AG10803 (cell line): ENCODE results near the gene TMEM150A.

Source experiments
- DNase-seq: peaks from one replicate; pipeline ENCODE4 v3.0.0; 2010; ENCODE audit warnings: low read depth
- H3K4me3 ChIP-seq: 2 replicates; pipeline ENCODE4 v1.5.1; 2011; ENCODE audit warnings: mild to moderate bottlenecking, low read length, control low read depth
- TF ChIP-seq, protein P1 (sequence below): conservative IDR thresholded peaks from 2 replicates; pipeline ENCODE4 v1.5.1; 2011; ENCODE audit warnings: mild to moderate bottlenecking, low read length, control low read depth, inconsistent platforms

TMEM150A gene

DNA sequence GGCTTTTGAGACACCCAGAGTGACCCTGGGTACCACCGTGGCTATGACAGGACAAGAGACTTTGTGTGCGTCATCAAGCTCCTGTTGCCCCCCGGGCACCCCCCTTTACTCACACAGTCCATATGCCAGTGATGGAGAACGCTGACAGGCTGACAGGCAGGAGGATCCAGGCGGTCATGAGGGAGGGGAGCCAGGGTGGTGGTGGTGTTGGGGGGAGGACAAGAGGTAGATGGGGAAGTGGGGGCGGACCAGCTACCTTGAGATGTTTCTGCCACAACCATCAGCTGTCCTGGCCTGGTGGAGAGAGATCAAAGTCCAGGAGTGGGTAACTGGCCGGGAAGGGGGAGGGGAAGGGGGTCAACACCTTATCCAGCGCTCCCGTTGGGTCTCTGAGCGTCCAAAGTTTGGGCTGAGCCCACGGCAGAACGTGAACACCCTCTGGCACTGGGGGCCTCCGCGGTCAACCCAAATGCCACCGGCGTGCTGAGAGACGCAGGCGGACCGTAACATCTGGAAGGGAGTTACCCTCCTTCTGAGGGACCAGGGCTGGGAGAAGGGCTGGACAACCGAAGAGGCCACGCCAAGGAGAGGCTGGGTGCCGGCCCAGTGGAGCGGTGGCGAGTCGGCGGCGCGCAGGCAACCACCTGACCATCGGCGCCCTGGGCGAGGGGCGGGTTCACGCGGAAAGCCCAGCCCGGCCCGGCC is 575 bp downstream of the TMEM150A start:
- TF ChIP-seq, protein P1, sequence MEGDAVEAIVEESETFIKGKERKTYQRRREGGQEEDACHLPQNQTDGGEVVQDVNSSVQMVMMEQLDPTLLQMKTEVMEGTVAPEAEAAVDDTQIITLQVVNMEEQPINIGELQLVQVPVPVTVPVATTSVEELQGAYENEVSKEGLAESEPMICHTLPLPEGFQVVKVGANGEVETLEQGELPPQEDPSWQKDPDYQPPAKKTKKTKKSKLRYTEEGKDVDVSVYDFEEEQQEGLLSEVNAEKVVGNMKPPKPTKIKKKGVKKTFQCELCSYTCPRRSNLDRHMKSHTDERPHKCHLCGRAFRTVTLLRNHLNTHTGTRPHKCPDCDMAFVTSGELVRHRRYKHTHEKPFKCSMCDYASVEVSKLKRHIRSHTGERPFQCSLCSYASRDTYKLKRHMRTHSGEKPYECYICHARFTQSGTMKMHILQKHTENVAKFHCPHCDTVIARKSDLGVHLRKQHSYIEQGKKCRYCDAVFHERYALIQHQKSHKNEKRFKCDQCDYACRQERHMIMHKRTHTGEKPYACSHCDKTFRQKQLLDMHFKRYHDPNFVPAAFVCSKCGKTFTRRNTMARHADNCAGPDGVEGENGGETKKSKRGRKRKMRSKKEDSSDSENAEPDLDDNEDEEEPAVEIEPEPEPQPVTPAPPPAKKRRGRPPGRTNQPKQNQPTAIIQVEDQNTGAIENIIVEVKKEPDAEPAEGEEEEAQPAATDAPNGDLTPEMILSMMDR: no peak
- peak; percentile 60 for DNase-seq
- H3K4me3 ChIP-seq: peak overlapping the region; percentile 79

DNA sequence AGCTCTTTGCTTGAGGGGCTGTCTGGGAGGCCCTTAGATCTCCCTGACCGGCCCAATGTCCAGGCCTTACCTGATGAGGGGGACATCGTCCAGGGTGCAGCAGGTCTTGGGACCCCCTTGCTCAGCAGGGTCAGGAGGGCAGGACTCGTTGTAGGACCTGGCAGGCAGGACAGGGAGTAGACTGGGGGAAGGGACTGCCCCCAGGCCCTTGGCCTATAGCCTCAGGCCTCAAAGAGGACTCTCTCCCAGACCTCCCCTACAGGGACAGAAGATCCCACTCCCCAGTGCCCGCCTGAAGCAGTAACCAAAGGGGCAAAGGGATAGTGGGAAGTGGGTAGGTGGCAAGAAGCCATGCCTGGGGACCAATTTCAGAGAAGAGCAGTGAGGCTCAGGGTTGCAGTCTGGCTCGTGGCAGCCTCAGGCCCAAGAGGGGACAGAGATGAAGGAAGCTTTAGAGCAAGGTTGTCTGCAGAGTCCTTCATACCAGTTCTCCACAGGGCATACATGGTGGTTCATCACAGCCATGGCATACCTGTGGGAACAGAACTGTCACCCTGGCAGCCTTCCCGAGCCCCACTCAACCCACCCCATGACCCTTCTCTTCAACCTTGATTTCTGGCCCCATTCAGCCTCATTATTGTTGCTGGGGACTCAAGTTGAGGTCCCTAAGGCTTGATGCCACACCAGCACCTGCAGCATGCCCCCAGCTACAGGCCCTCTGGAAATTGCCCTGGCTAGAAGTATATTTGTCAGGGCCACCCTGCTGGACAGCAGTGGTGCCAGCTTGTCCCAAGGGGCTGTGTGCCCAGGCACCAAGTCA is 1.3 kb downstream of the TMEM150A start:
- DNase-seq: no peak
- peak overlapping the region; percentile 79 for H3K4me3 ChIP-seq
- TF ChIP-seq, protein P1: no peak

DNA sequence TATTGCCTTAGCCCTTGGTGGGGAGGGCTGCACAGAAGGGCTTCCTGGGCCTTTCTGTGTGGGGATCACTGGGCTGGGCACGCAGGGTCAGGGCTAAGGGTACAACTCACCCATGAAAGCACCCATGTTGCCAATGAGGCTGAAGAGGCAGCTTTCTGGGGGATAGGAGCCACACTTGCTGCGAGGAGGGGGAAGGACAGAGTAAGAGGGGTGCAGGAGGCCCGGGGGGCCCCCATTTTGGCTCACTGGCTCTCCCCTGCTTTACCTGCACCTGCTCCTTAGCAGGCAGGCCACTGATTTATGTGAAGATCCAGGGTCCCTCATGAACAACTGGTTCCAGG is 2.3 kb downstream of the TMEM150A start:
- TF ChIP-seq, protein P1: no peak
- DNase-seq: no peak
- H3K4me3 ChIP-seq: no peak overlapping the region

DNA sequence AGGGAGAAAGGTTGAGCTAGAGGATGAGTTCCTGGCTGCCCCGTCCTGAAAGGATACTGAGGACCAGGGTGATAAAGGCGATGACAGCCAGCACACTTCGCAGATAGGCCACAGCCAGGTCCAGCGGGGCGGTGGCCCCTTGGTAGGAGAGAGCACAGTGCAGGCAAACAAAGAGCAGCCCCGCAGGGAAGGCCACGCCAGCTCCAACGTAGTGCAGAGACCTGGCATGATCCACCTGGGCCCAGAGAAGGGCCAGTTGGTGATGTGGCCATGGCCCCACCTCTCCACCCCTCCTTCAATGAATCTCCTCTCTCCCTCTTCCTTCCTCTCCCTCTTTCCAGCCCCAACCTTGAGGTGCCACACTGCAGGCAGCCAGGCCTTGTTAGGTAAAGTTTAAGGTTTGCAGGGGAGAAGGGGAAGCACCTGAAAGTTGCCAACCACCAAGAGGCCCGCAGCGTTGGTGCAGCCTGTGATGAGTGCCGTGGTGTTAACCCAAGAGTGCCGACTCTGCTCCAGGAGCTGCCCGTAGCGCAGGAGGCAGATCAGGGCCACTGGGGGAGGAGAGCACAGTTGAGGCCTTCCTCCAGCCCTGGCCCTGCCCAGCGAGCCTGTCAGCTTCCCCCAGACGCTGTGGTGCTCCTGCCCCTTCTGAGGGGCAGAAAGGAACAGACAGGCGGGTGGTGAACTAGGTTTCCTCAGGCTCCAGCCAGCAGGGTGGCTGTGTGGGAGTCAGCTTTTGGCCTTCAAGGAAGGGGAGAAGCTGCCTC is 2.8 kb downstream of the TMEM150A start:
- TF ChIP-seq, protein P1: no peak
- DNase-seq: no peak
- no peak overlapping the region for H3K4me3 ChIP-seq

DNA sequence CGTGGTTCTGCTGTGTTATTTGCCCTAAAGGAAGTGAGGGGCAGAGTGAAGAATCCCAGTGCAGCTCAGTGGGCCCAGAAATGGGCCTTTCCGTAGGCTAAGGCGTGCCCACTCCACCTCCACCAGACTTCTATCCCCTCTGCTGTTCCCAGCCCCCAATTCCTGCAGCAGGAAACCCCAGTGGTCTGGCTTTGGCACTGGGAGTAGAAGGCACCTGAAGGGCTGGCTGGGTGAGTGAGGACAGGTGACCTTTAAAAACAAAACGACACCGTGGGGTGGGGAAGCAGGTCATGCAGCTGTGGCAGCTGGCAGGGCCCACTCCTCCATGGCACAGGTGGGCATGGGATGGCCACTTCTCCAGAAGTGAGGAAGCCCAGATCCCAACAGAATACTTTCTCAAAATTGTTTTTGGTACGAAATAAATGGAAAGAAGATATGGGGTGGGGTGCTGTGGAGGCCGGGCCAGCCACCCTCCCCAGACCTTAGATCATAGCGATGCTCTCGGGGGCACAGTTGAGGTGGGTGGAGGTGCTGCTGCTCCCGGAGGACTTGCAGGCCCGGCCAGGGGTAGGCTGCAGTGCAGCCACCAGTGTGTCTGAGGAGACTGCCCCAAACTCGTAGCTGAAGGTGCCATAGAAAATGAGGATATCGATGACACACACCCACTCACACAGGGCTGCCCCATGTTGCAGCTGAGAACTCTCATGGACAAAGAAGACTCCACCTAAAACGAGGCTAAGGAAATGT is 3.7 kb downstream of the TMEM150A start:
- DNase-seq: no peak
- TF ChIP-seq, protein P1: no peak
- H3K4me3 ChIP-seq: no peak overlapping the region

DNA sequence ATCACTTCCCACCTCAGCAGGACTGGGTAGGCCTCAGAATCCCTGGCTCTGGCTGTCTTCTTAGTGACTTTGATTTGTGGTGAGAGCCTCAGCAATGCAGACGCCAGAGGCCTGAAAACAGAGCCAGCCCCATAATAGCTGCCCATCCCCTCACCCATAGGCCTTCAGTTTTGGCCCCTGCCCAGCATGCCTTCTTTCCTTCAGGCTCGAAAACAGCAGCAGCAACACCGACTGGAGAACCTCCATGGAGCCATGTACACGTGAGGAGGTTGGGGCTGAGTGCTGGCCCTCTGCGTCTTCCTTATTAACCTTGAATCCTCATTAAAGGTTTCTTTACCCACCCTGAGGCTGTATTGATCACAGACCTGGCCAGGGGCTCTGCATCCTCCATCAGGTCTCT is 5.3 kb downstream of the TMEM150A start:
- H3K4me3 ChIP-seq: no peak overlapping the region
- no peak for DNase-seq
- TF ChIP-seq, protein P1: no peak
